Measurements from ENCODE around the gene STK16. TPM values are rescaled to one million over a fixed set of nuclear protein-coding genes. Genes with fewer than 3 reads are reported as not detected.

STK16 gene
- total RNA-seq, 6 experiments from 2014 or later, result 25.1 to 30.7 (median 28.2) TPM

DNA sequence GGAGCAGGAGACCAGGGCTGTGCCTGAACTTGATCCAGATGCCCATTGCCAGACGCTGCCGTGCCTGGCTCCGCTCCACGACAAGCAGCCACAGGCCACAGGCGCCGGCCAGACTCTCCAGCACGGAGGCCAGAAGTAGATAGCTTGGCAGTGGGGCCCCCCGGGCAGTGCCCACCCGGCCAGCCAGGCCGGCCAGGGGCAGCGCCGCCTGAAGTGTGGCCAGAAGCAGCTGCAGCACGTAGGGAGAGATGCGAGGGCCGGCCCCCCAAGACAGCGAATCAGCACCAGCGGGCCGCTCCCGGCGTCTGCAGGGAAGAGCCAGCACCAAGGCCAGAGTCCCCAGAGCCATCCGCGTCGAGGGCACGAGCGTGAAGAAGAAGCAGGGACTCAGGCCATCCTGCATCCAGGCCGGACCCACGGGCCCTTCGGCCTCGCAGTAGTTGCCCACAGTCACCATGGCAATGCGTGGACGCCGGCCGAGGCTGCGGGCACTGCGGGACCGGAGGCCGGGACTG lies 27.0 kb upstream of the STK16 start:
- H3K27ac Mint-ChIP-seq, result peak overlapping the region; percentile 90
- DNase-seq, result peak; percentile 85
- peaks cover 24% of the 10 kb centered on the region for H3K4me1 Mint-ChIP-seq (ENCODE audit: low read depth)
- TF ChIP-seq CTCF (IDR thresholded peaks at IDR 0.05), result peak; percentile 5; the same call in 1 of the 2 replicates
- H3K27me3 Mint-ChIP-seq (ENCODE audit: insufficient read depth), result no peaks in the 10 kb centered on the region; the same call in none of the 2 replicates
- H3K9me3 Mint-ChIP-seq, result no peaks in the 10 kb centered on the region
- peaks cover 6% of the 10 kb centered on the region for H3K36me3 Mint-ChIP-seq (ENCODE audit: low read depth)
- peak overlapping the region; percentile 87 for H3K4me3 Mint-ChIP-seq

GRCh38 chr2:219218732-219219701 lies 26.3 kb upstream of the STK16 start, which contains the start of gene ABCB6:
TSS of gene ABCB6 (minus strand) at chr2:219218958. CDS start at chr2:219218673, 285 bp downstream.
- peak; percentile 86 for DNase-seq
- peaks cover 24% of the 10 kb centered on the region for H3K4me1 Mint-ChIP-seq (ENCODE audit: low read depth)
- no peaks in the 10 kb centered on the region for H3K9me3 Mint-ChIP-seq
- peak within 1 kb of the TSS; percentile 90 for H3K27ac Mint-ChIP-seq
- H3K4me3 Mint-ChIP-seq, result peak within 1 kb of the TSS; percentile 87
- no peak for TF ChIP-seq CTCF (IDR thresholded peaks at IDR 0.05)
- H3K36me3 Mint-ChIP-seq (ENCODE audit: low read depth), result peaks cover 7% of the 10 kb centered on the region
- H3K27me3 Mint-ChIP-seq (ENCODE audit: insufficient read depth), result no peaks in the 10 kb centered on the region; the same call in none of the 2 replicates

GRCh38 chr2:219219784-219220532 lies 25.3 kb upstream of the STK16 start:
- TF ChIP-seq CTCF (IDR thresholded peaks at IDR 0.05), result no peak
- H3K4me3 Mint-ChIP-seq, result no peak overlapping the region
- H3K36me3 Mint-ChIP-seq (ENCODE audit: low read depth), result peaks cover 4% of the 10 kb centered on the region
- DNase-seq, result no peak
- H3K4me1 Mint-ChIP-seq (ENCODE audit: low read depth), result peaks cover 24% of the 10 kb centered on the region
- no peaks in the 10 kb centered on the region for H3K9me3 Mint-ChIP-seq
- H3K27me3 Mint-ChIP-seq (ENCODE audit: insufficient read depth), result no peaks in the 10 kb centered on the region; the same call in none of the 2 replicates
- peak overlapping the region; percentile 79; the same call in 1 of the 2 replicates for H3K27ac Mint-ChIP-seq

- H3K27ac Mint-ChIP-seq, result no peak overlapping the region
- H3K4me1 Mint-ChIP-seq (ENCODE audit: low read depth), result peaks cover 24% of the 10 kb centered on the region
- H3K27me3 Mint-ChIP-seq (ENCODE audit: insufficient read depth), result no peaks in the 10 kb centered on the region; the same call in none of the 2 replicates
- H3K36me3 Mint-ChIP-seq (ENCODE audit: low read depth), result peaks cover 4% of the 10 kb centered on the region
- no peak for TF ChIP-seq CTCF (IDR thresholded peaks at IDR 0.05)
- H3K9me3 Mint-ChIP-seq, result no peaks in the 10 kb centered on the region
- no peak overlapping the region for H3K4me3 Mint-ChIP-seq
- no peak for DNase-seq
Observed at GRCh38 chr2:219220652-219221402, 24.5 kb upstream of the STK16 start.

Data from HFFc6 (cell line).